Osteocyte (in vitro differentiated cells): Measurements from ENCODE around the gene POC1A. TPM values are rescaled to one million over a fixed set of nuclear protein-coding genes. Genes with fewer than 3 reads are reported as not detected.

Experiments
- DNase-seq: peaks from one replicate; pipeline ENCODE4 v3.0.0; 2021; ENCODE audit warnings: mixed read lengths; ENCODE audit not compliant: unreplicated experiment; ENCODE audit errors: extremely low spot score
- H3K27ac Mint-ChIP-seq: one replicate; pipeline ENCODE4 v1.8.0; 2021; ENCODE audit warnings: mild to moderate bottlenecking, mixed read lengths; ENCODE audit not compliant: unreplicated experiment
- H3K27me3 Mint-ChIP-seq: one replicate; pipeline ENCODE4 v1.8.0; 2021; ENCODE audit warnings: mixed read lengths; ENCODE audit not compliant: unreplicated experiment
- H3K36me3 Mint-ChIP-seq: one replicate; pipeline ENCODE4 v1.8.0; 2021; ENCODE audit warnings: mixed read lengths; ENCODE audit not compliant: unreplicated experiment
- H3K4me1 Mint-ChIP-seq: one replicate; pipeline ENCODE4 v1.8.0; 2021; ENCODE audit warnings: mixed read lengths; ENCODE audit not compliant: unreplicated experiment
- H3K4me3 Mint-ChIP-seq: one replicate; pipeline ENCODE4 v1.8.0; 2021; ENCODE audit warnings: mild to moderate bottlenecking, moderate library complexity, mixed read lengths; ENCODE audit not compliant: unreplicated experiment
- H3K9me3 Mint-ChIP-seq: one replicate; pipeline ENCODE4 v1.8.0; 2021; ENCODE audit warnings: mixed read lengths; ENCODE audit not compliant: unreplicated experiment
- CTCF ChIP-seq: fragments of 200-600 bp; sonication (generic); IDR thresholded peaks from 2 replicates; pipeline ENCODE4 v1.5.0; 2021; ENCODE audit warnings: antibody characterized with exemption, mild to moderate bottlenecking, moderate library complexity
- total RNA-seq: library from RNA; stranded (reverse); gene quantifications from 2 replicates; pipeline ENCODE4 v1.2.1, GENCODE V29; 2021

Gene POC1A
- total RNA-seq, 1 donor from 2014 or later = 5.1 TPM

- H3K4me1 Mint-ChIP-seq = peaks cover 26% of the 10 kb centered on the region
- H3K27ac Mint-ChIP-seq = no peak overlapping the region
- H3K27me3 Mint-ChIP-seq = no peaks in the 10 kb centered on the region
- H3K4me3 Mint-ChIP-seq = no peak overlapping the region
- DNase-seq = no peak
- H3K36me3 Mint-ChIP-seq = no peaks in the 10 kb centered on the region
- no peak for TF ChIP-seq CTCF
- no peaks in the 10 kb centered on the region for H3K9me3 Mint-ChIP-seq
These were observed 125.7 kb downstream of the POC1A start for GRCh38 chr3:52028572-52028971.

- no peak for DNase-seq
- H3K4me1 Mint-ChIP-seq = peaks cover 48% of the 10 kb centered on the region
- no peaks in the 10 kb centered on the region for H3K27me3 Mint-ChIP-seq
- no peak overlapping the region for H3K4me3 Mint-ChIP-seq
- no peaks in the 10 kb centered on the region for H3K36me3 Mint-ChIP-seq
- H3K9me3 Mint-ChIP-seq = no peaks in the 10 kb centered on the region
- H3K27ac Mint-ChIP-seq = no peak overlapping the region
- no peak for TF ChIP-seq CTCF
These were observed 128.2 kb downstream of the POC1A start for GRCh38 chr3:52026041-52026440.

GRCh38 chr3:52025453-52025852 is 128.8 kb downstream of the POC1A start:
- Mint-ChIP-seq H3K9me3 (no peaks in the 10 kb centered on the region), H3K36me3 (no peaks in the 10 kb centered on the region), H3K4me3 (no peak overlapping the region), H3K27me3 (no peaks in the 10 kb centered on the region), H3K4me1 (peaks cover 48% of the 10 kb centered on the region), H3K27ac (no peak overlapping the region)
- no peak for TF ChIP-seq CTCF
- DNase-seq = no peak

Other genes with a start within 250 kb of the POC1A start
- 20.7 and 22.8 TPM in 2 replicates for gene RRP9, start 212.5 kb downstream of the POC1A start, total RNA-seq
- 12.4 and 13.4 TPM in 2 replicates for gene PARP3, start 212.1 kb downstream of the POC1A start, total RNA-seq
- not detected in 2 replicates for gene GPR62, start 199.0 kb downstream of the POC1A start, total RNA-seq
- 47.5 and 50.8 TPM in 2 replicates for gene PCBP4, start 187.0 kb downstream of the POC1A start, total RNA-seq
- gene ABHD14B, start 180.4 kb downstream of the POC1A start, total RNA-seq = 42.7 and 45.2 TPM in 2 replicates
- gene ABHD14A, start 179.4 kb downstream of the POC1A start, total RNA-seq = 12.2 and 14.6 TPM in 2 replicates
- gene ACY1, start 170.9 kb downstream of the POC1A start, total RNA-seq = 31.0 and 40.1 TPM in 2 replicates
- gene RPL29, start 158.5 kb downstream of the POC1A start, total RNA-seq = 881 and 957 TPM in 2 replicates
- 19.4 and 21.2 TPM in 2 replicates for gene DUSP7, start 97.9 kb downstream of the POC1A start, total RNA-seq
- 34.8 and 36.2 TPM in 2 replicates for gene ALAS1, start 43.7 kb upstream of the POC1A start, total RNA-seq
- not detected in 2 replicates for gene TLR9, start 71.2 kb upstream of the POC1A start, total RNA-seq
- 55.8 and 58.6 TPM in 2 replicates for gene TWF2, start 84.7 kb upstream of the POC1A start, total RNA-seq
- gene PPM1M, start 91.3 kb upstream of the POC1A start, total RNA-seq = 16.4 and 16.9 TPM in 2 replicates
- gene WDR82, start 124.2 kb upstream of the POC1A start, total RNA-seq = 76.7 and 82.1 TPM in 2 replicates
- gene GLYCTK, start 133.4 kb upstream of the POC1A start, total RNA-seq = 11.0 and 11.9 TPM in 2 replicates
- gene DNAH1, start 161.9 kb upstream of the POC1A start, total RNA-seq = 9.4 and 9.7 TPM in 2 replicates